IMR-90 (cell line): ENCODE results near the gene COA3. TPM values are rescaled to one million over a fixed set of nuclear protein-coding genes. Genes with fewer than 3 reads are reported as not detected.

Experiments used
- ATAC-seq: fragments of 200-7000 bp; cut with Tn5 transposase; 2 replicates; pipeline ENCODE4 v1.9.1; 2020; ENCODE audit warnings: low read depth, mild to moderate bottlenecking, moderate library complexity
- BruUV-seq: library from RNA; stranded (reverse); fragments of 400-500 nt; replicated peaks from 2 replicates; lab custom pipeline; 2021; lab: Mats Ljungman, UMichigan
- CTCF ChIA-PET: fragments of 300-600 bp; formaldehyde crosslinking; extraction: SDS; loops from one replicate; lab custom pipeline; 2021; ENCODE audit warnings: antibody characterized with exemption; lab: Yijun Ruan, JAX
- POLR2A ChIA-PET: fragments of 300-600 bp; sonication (Branson Sonifier 250); formaldehyde crosslinking; loops from one replicate; lab custom pipeline; 2022; ENCODE audit warnings: antibody characterized with exemption; ENCODE audit not compliant: unreplicated experiment; lab: Charles Lee
- DNase-seq: peaks from one replicate; pipeline ENCODE4 v3.0.0; 2013
- H2AFZ ChIP-seq: replicated peaks from 2 replicates; pipeline ENCODE3; 2013; ENCODE audit warnings: low read length, mild to moderate bottlenecking; ENCODE audit not compliant: poor library complexity
- H2AK5ac ChIP-seq: 2 replicates; pipeline ENCODE4 v1.6.1; 2013; ENCODE audit warnings: low read depth, low read length, inconsistent platforms
- H2AK9ac ChIP-seq: replicated peaks from 2 replicates; pipeline ENCODE3; 2013; ENCODE audit warnings: mild to moderate bottlenecking, low read depth, low read length, moderate library complexity; ENCODE audit not compliant: poor library complexity
- H2BK120ac ChIP-seq: 2 replicates; pipeline ENCODE4 v1.6.1; 2013; ENCODE audit warnings: low read depth, low read length, inconsistent platforms
- H2BK15ac ChIP-seq: 3 replicates; pipeline ENCODE4 v1.6.1; 2013; ENCODE audit warnings: low read depth, low read length, inconsistent platforms
- H2BK20ac ChIP-seq: 2 replicates; pipeline ENCODE4 v1.6.1; 2013; ENCODE audit warnings: low read depth, mild to moderate bottlenecking, inconsistent platforms, low read length, moderate library complexity
- H2BK5ac ChIP-seq: 2 replicates; pipeline ENCODE4 v1.6.1; 2013; ENCODE audit warnings: mild to moderate bottlenecking, low read depth, low read length, inconsistent platforms; ENCODE audit not compliant: poor library complexity, severe bottlenecking
- H3K14ac ChIP-seq: replicated peaks from 2 replicates; pipeline ENCODE4 v1.6.1; 2013; ENCODE audit warnings: low read depth, low read length, inconsistent platforms
- H3K18ac ChIP-seq: 2 replicates; pipeline ENCODE4 v1.6.1; 2013; ENCODE audit warnings: low read depth, low read length, control low read depth
- H3K23ac ChIP-seq: 2 replicates; pipeline ENCODE4 v1.6.1; 2013; ENCODE audit warnings: low read depth, low read length, inconsistent platforms
- H3K27ac ChIP-seq: 2 replicates; pipeline ENCODE4 v1.5.1; 2013; ENCODE audit warnings: mild to moderate bottlenecking, control low read depth, low read length; ENCODE audit not compliant: insufficient read depth
- H3K27me3 ChIP-seq: 2 replicates; pipeline ENCODE4 v1.6.1; 2013; ENCODE audit warnings: low read length; ENCODE audit not compliant: control insufficient read depth, insufficient read depth
- H3K36me3 ChIP-seq: 2 replicates; pipeline ENCODE4 v1.6.1; 2013; ENCODE audit warnings: low read length, mixed read lengths; ENCODE audit not compliant: control insufficient read depth, insufficient read depth
- H3K4ac ChIP-seq: 2 replicates; pipeline ENCODE4 v1.6.1; 2013; ENCODE audit warnings: low read depth, low read length, inconsistent platforms
- H3K4me1 ChIP-seq: 2 replicates; pipeline ENCODE4 v1.6.1; 2013; ENCODE audit warnings: low read length, mixed read lengths; ENCODE audit not compliant: control insufficient read depth, insufficient read depth
- H3K4me2 ChIP-seq: 2 replicates; pipeline ENCODE4 v1.6.1; 2013; ENCODE audit warnings: low read depth, mild to moderate bottlenecking, control low read depth, low read length, moderate library complexity
- H3K4me3 ChIP-seq: 2 replicates; pipeline ENCODE4 v1.5.1; 2013; ENCODE audit warnings: low read depth, mild to moderate bottlenecking, control low read depth, low read length, moderate library complexity; ENCODE audit not compliant: insufficient read depth
- H3K56ac ChIP-seq: 2 replicates; pipeline ENCODE4 v1.6.1; 2013; ENCODE audit warnings: low read length, inconsistent platforms; ENCODE audit not compliant: insufficient read depth; ENCODE audit errors: extremely low read depth
- H3K79me1 ChIP-seq, 2 experiments: 2 replicates each; pipeline ENCODE4 v1.6.1; 2013; ENCODE audit warnings: low read length in 2 of 2, inconsistent platforms in 1 of 2, low read depth in 1 of 2
- H3K9ac ChIP-seq: 2 replicates; pipeline ENCODE4 v1.6.1; 2013; ENCODE audit warnings: low read depth, low read length, control low read depth
- H3K9me1 ChIP-seq: 2 replicates; pipeline ENCODE4 v1.6.1; 2013; ENCODE audit warnings: low read length, inconsistent platforms; ENCODE audit not compliant: insufficient read depth
- H3K9me3 ChIP-seq: 2 replicates; pipeline ENCODE4 v1.6.1; 2013; ENCODE audit warnings: low read length; ENCODE audit not compliant: control insufficient read depth, insufficient read depth
- H4K20me1 ChIP-seq: 2 replicates; pipeline ENCODE4 v1.6.1; 2013; ENCODE audit warnings: low read length, inconsistent platforms; ENCODE audit not compliant: insufficient read depth
- H4K5ac ChIP-seq: 2 replicates; pipeline ENCODE4 v1.6.1; 2013; ENCODE audit warnings: mild to moderate bottlenecking, low read depth, low read length, control low read depth
- H4K8ac ChIP-seq, 2 experiments: 2 replicates each; pipeline ENCODE4 v1.6.1; 2013; ENCODE audit warnings: low read depth in 2 of 2, low read length in 2 of 2, control low read depth in 1 of 2, inconsistent platforms in 1 of 2
- H4K91ac ChIP-seq: 2 replicates; pipeline ENCODE4 v1.6.1; 2013; ENCODE audit warnings: low read depth, low read length, inconsistent platforms; ENCODE audit not compliant: insufficient read depth
- CHD1 ChIP-seq: IDR thresholded peaks from 2 replicates; pipeline ENCODE4 v1.6.1; 2012; ENCODE audit warnings: low read depth, low read length, improper control_type of control experiment
- CTCF ChIP-seq: conservative IDR thresholded peaks from 2 replicates; pipeline ENCODE4 v1.5.1; 2012; ENCODE audit warnings: mild to moderate bottlenecking, low read depth, low read length, improper control_type of control experiment
- ELK1 ChIP-seq: fragments of 150-350 bp; IDR thresholded peaks from 2 replicates; pipeline ENCODE4 v1.6.1; 2016; ENCODE audit warnings: low read depth, mild to moderate bottlenecking, low read length, moderate library complexity, borderline replicate concordance
- MAFK ChIP-seq: IDR thresholded peaks from 2 replicates; pipeline ENCODE4 v1.6.1; 2012; ENCODE audit warnings: low read depth, low read length, improper control_type of control experiment
- NFE2L2 ChIP-seq: fragments of 150-350 bp; IDR thresholded peaks from 2 replicates; pipeline ENCODE4 v1.6.1; 2016; ENCODE audit warnings: low read depth, mild to moderate bottlenecking, low read length
- POLR2A ChIP-seq: IDR thresholded peaks from 2 replicates; pipeline ENCODE4 v1.6.1; 2012; ENCODE audit warnings: mild to moderate bottlenecking, low read depth, low read length
- RAD21 ChIP-seq: IDR thresholded peaks from 2 replicates; pipeline ENCODE4 v1.6.1; 2012; ENCODE audit warnings: low read length, improper control_type of control experiment
- RFX5 ChIP-seq: IDR thresholded peaks from 2 replicates; pipeline ENCODE4 v1.8.0; 2012; ENCODE audit warnings: low read depth, mild to moderate bottlenecking, low read length, moderate library complexity
- USF2 ChIP-seq: fragments of 150-350 bp; IDR thresholded peaks from 2 replicates; pipeline ENCODE4 v1.6.1; 2017; ENCODE audit warnings: mild to moderate bottlenecking, antibody characterized with exemption, low read length, low read depth
- WGBS, 2 experiments: methylation state at CpG; one replicate each; pipeline versions ENCODE4 v1.1.5 to v1.1.7; 2013; ENCODE audit warnings: missing lambda C conversion rate in 2 of 2; ENCODE audit not compliant: insufficient read length in 1 of 2; ENCODE audit errors: extremely low coverage in 2 of 2; 5-methylcytosine and 5-hydroxymethylcytosine counted together
- dilution Hi-C: fragments of 300-500 bp; cut with HindIII; formaldehyde crosslinking; loops from one replicate; pipeline ENCODE4 v1.14.3; 2018; ENCODE audit warnings: low sequenced_read_pairs; ENCODE audit not compliant: unreplicated experiment
- in situ Hi-C: fragments of 300-500 bp; cut with MboI; formaldehyde crosslinking; loops from 3 replicates; pipeline ENCODE4 v1.14.3; 2019; ENCODE audit warnings: low sequenced_read_pairs, inconsistent platforms, mixed read lengths
- intact Hi-C: fragments of 100-400 bp; cut with micrococcal nuclease; formaldehyde crosslinking; loops from 2 replicates; pipeline ENCODE4 v1.10.0; 2022
- polyA plus RNA-seq, 3 experiments: library from polyadenylated mRNA; depleted of rRNA; stranded (reverse); fragments of >200 nt; gene quantifications; 2 replicates each; pipeline ENCODE4 v1.2.3, GENCODE V29; 2012; ENCODE audit warnings: low replicate concordance in 1 of 3
- total RNA-seq: library from RNA; depleted of rRNA; stranded (reverse); fragments of >200 nt; gene quantifications from 2 replicates; pipeline ENCODE4 v1.2.3, GENCODE V29; 2012

Gene COA3
- total and polyA plus RNA-seq, 2 of the 4 experiments (the other 2 are of a cell fraction), result 66.8 to 78.1 TPM

- no peak for TF ChIP-seq USF2
Observed at GRCh38 chr17:42782166-42783061, 16.1 kb downstream of the COA3 start (continued).

- H3K4me1 ChIP-seq, result peaks cover 26% of the 10 kb centered on the region
- H4K20me1 ChIP-seq, result no peaks in the 10 kb centered on the region
- H4K8ac ChIP-seq, result peak overlapping the region; percentile 72 to 73; a peak in 3 of 4 replicates
- H4K5ac ChIP-seq, result no peak overlapping the region
- ChIA-PET CTCF (no interaction called here), POLR2A (no interaction called here)
- DNase-seq (no peak), ATAC-seq (no peak)
- in situ Hi-C loops, result no loop called here
- peak overlapping the region; percentile 99 for H2AK9ac ChIP-seq
- peak overlapping the region; percentile 98 for H2AK5ac ChIP-seq
- H2BK5ac ChIP-seq, result no peak overlapping the region
- H3K9me3 ChIP-seq, result no peaks in the 10 kb centered on the region
- H3K27me3 ChIP-seq, result no peaks in the 10 kb centered on the region
- H2BK120ac ChIP-seq, result peak overlapping the region; percentile 93
- peak overlapping the region; percentile 76; the same call in 1 of the 2 replicates for H3K4me3 ChIP-seq
- intact Hi-C loops, result no loop called here
- WGBS, 2 experiments, result no CpG with 5 or more reads among the region's 10 CpGs
- H3K18ac ChIP-seq, result no peak overlapping the region
- H3K56ac ChIP-seq, result no peak overlapping the region
- peak overlapping the region; percentile 81 for H3K4ac ChIP-seq
- H3K27ac ChIP-seq, result no peak overlapping the region; the same call in 1 of the 2 replicates
- H3K14ac ChIP-seq, result peak overlapping the region; percentile 84
- peak overlapping the region; percentile 77; the same call in 1 of the 3 replicates for H2BK15ac ChIP-seq
- peak overlapping the region; percentile 87 for H3K4me2 ChIP-seq
- H4K91ac ChIP-seq, result peak overlapping the region; percentile 88
- dilution Hi-C loops, result no loop called here
- BruUV-seq, result no TSS peak
- peak overlapping the region; percentile 71; the same call in 1 of the 2 replicates for H3K9ac ChIP-seq
- H2BK20ac ChIP-seq, result peak overlapping the region; percentile 37; the same call in 1 of the 2 replicates
- peak overlapping the region; percentile 96 for H3K23ac ChIP-seq
- H3K9me1 ChIP-seq, result peaks cover 31% of the 10 kb centered on the region
- H3K79me1 ChIP-seq, result peaks cover 0 to 52% of the 10 kb centered on the region in 2 experiments
- peaks cover 16% of the 10 kb centered on the region for H3K36me3 ChIP-seq
- peak overlapping the region; percentile 68 for H2AFZ ChIP-seq
- TF ChIP-seq ELK1 (no peak), CHD1 (no peak), RAD21 (no peak), CTCF (no peak), POLR2A (no peak), MAFK (no peak), NFE2L2 (no peak), USF2 (no peak), RFX5 (no peak)
Observed at GRCh38 chr17:42781639-42782165, 16.8 kb downstream of the COA3 start.
